Mucosa of gallbladder (tissue), 1 donor: ENCODE results near the gene SNX19. TPM values are rescaled to one million over a fixed set of nuclear protein-coding genes. Genes with fewer than 3 reads are reported as not detected.

Source experiments
- DNase-seq: peaks from one replicate; pipeline ENCODE4 v3.0.0-alpha.2; 2020; ENCODE audit warnings: low spot score
- total RNA-seq: library from RNA; stranded (reverse); gene quantifications from one replicate; pipeline ENCODE4 v1.2.1, GENCODE V29; 2021
- donor health status: DM: no; HTN: no; CAD: no.

SNX19 gene
- total RNA-seq, 1 donor from 2014 or later = 76.6 TPM

DNA sequence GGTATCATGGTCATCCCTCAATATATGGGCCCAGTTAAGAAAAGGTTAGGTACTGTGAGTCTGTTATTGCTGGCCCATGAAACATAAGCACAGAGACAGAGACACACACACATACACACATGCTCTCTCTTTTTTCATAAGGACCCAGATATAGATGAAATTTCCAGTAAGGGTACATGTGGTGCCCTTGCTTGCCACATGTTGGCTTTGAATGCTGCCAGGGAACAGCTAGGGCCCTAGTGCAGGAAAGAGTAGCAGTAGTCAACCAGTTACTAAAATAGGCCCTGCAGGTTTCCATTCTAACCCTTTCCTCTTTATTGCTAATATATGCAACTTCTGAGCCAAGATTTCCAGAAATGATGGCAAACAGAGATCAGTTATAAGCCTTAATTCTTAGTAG is 9.1 kb downstream of the SNX19 start:
- DNase-seq = no peak

DNA sequence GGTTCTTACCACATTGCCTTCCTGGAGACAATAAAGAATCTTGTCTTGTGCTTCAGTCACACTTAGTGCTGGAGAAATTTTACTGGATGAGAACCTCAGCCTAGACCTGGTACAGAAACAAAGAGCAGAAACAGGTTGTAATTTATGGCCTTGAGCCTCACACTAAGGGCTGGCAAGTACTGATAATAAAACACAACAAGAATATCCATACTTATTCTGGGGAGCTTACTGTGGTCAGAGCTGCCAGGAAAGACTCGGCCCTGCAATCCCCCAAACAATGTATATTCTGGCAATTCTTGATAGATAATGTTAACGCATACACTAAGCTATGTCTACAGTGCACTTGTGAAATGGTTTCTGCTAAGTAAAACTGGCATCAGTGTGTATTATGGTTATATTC is 9.7 kb downstream of the SNX19 start:
- DNase-seq = no peak

DNA sequence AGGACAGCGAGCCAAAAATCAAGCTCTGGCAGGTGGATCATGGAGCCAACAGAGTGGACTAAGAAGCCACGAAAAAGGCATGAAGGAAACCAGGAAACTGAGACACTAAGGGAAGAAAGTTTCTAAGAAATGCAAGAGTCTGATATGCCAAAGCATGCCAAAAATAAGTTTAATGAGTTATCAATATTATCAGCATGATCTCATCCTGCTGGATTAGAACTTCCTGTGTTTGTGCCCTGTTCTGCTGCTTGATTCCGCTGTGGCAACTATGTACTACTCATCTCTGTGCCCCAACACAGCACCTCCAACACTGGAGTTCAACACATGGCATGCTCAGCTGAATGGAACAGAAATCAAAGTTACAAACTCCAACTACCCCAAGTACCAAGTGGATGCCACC is 10.8 kb downstream of the SNX19 start:
- DNase-seq = no peak

DNA sequence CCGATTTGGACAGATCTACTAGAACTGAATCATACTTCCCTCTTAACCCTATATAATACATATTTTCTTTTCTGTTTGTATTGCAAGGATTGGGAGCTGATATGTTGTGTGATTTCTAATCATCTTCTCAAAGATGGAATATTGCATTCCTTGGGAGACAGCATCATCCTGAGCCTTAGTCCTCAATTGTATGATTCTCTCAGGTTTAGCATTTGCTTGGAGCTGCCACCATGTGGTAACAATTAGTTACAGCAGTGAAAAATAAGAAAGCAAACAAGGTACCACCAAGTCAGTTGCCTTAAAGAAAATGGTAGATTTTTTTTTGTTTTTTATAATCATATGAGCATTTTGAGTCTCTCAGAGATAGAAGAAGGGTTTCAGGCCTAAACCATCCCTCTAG is 11.9 kb downstream of the SNX19 start:
- DNase-seq = no peak

DNA sequence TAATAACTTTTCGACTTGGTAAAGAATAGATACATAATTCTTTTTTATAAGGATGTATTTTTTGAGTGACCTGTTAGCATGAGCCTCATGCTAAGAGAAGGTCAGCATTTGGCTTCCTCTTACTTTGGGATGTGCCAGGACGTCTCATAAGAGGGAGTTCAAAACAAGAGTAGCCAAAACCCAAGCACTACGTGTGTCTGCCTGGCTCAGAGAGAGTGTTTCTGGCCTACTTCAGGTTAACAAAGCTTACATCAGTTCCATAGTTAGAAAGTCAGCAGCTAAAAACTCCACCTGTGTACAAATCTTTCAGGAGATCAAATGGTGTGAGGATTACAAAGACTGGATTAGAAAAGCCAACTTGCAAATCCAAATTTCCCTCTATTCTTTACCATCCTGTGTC is 13.9 kb downstream of the SNX19 start:
- no peak for DNase-seq

DNA sequence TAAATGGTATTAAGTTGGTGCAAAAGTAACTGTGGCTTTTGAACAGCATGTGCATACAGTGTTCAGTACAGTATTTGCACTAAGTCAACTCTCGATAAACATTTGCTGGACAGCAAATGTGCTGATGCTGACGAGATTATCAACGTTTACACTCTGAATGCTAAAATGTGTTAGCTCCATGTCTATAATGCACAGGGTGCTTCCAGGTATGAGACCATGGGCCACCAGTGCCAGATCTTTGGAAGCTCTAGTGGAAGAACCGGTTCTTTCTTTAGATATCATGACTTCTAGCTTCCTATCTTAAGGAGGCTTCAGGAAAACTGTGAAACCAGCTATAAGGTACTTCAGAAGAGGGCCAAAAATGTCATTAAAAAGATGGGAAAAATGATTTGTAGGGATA is 17.2 kb downstream of the SNX19 start:
- DNase-seq = no peak

DNA sequence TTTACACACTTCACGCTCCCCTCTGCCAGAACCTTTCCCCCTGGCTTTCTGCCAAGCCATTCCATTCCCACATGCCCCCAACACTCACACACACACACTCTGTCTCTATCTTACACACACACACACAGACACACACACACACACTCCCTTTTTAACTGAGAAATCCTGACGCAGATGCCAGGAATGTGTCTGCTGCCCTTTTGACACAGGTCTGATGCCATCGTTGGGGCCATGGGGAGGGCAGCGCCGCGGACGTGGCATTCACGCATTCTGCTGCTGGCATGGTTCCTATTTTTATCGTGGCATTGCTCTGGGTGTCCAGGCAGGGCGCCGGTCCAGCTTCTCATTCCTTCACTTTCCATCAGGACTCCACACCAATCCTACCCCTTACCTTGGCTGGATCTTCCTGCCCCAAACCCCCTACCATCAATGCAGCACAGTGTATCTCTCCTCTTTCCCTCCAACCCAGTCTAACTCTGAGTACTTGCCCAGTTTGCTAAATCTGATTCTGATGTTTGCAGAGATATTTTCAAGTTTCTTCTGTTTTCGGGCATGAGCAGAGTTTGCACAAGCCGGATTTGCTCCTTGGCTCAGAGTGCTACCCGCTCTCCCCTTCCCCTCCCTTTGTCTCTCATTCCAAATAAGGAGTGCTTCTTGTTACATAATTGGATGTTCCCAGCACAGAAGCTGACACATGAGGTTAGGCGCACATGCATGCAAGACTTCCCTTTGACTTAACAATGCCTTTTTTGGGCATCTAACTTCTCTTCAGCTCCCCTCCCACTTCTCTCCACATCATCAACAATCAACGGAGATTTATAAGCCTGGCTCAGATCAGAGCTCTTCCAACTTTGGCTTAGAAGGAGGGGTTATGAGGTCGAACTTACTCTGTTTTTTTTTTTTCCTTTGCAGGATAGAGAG is 18.8 kb downstream of the SNX19 start:
- DNase-seq = peak; percentile 65

DNA sequence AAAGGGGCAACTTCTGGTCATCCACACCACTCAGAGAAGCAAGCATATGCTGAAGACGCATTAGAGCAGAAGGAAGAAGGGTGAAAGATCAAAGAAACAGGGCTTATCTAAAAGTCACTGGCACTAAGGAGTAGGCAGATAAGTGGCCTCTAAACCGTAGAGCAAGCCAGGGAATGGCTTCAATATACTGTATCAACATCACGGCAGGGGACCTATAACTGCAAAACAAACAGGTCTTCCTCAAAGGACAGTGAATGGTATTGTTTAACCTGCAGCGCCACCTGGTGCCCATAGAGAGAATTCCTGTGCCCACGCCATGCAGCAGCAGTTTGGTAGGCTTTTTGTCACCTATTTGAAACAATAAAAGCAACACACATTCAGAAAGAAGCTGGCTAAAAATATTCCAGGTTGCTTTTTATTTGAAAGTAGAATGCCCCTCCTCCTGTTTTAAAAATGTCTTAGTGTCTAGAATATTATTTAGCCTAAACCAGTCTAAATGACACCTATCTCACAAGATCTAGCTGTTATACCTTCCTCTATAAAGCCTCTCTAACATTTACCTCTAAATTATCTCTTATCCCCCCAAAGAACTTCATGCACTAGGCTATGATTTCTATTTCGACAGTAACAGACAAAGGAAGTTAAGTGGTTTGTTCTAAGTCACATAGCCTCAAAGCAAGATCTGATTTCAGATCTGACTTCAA is 21.8 kb downstream of the SNX19 start:
- peak; percentile 71 for DNase-seq

DNA sequence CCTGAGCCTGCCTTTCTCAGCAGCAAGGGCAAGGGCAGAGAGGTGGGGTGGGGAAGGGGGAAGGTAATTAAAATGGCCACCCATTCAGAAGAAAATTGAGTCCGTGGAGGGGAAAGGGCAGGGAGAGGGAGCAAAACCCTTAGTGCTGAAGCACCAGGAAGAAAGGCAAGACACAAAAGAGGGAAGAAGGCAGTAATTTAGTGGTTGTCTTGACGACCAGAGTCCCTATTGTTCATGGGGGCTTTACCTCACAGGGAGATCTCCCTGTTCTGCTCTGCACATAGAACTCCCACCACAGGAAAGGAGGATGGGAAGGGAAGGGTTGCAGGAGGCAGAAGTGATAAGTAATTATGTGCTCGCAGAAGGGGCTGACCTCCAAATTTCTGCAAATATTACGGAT is 23.4 kb downstream of the SNX19 start:
- no peak for DNase-seq

DNA sequence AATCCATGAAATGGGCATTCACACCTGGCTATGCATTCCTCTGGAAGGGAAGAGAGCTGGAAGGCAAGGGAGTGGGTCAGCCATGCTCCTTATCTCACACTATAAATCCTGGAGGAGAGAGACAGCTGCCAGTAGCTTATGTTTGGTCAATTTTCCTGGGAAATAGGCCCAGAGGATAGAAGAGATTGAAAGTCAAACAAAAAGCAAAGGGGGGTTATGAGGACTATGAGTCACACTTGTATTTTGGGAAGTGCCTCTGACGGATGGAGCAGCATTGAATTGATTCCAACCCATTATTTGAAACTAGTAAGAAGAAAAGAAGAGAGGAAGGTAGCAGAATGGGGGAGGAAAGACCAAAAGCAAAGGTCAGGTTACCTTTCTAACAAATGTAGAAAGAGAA is 25.0 kb downstream of the SNX19 start:
- DNase-seq = no peak

DNA sequence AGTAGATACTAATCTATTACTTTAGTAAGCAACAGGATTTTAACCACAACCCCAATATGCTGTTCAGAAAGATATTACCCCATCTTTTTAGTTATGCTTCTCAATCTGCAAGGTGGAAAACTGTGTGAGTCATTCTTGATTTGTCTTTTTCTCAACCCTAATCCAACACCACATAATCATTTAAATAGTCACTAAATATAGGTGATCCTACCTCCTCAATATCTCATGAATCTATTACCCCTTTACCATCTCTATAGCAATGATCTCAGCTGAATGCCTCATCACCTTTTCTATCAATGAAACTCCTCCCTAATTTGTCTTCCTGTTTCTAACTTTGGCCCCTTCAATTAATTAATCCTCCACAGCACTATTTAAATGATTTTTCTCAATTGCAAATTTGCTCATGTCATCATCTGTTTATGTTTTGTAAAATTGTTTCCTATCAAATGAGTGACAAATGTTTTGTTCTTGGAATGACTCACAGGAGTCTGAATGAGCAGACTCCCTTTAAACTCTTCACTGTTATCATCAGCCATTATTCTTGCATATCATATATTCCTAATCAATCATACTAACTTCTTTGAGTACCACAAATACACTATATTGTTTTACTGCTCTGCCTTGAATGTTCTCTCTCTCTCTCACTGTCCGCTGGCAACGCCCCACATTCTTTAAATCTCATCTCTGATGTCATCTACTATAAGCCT is 26.1 kb downstream of the SNX19 start:
- no peak for DNase-seq

DNA sequence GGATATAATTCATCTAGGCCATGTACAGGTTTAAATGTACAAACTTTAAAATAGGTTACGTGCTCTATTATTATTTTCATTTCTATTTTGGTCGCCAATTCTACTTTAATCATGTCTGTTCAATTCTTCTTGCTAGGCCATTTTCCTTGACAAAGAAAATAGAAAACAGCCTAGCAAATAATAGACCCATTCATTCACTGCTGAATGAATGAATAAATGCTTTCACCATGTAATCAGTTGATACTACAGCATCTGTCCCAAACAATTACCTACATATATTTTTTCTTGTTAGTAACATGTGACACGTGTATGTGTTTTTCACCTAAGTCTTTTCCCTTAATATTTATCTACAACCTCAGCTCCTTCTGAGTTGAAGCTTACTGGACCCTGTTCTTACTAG is 27.5 kb downstream of the SNX19 start:
- DNase-seq = no peak

DNA sequence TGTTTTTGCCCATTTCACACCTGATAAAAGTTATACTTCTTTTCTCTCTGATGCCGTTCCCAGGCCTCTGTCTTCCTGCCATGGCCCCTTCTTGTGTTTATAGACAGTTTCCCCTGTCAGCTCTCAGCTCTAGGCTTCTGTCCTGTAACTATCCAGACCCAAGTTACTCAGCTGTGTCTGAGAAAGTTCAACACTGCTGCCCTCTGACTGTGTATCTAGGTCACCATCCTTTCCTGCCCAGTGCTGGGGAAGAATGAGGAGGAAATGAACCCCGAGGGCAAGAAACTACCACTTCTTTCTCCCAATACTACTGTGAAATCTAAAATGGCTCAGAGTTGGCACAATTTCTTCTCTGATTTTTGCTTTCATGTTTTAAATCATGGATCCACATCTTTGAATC is 29.6 kb downstream of the SNX19 start:
- DNase-seq = no peak

DNA sequence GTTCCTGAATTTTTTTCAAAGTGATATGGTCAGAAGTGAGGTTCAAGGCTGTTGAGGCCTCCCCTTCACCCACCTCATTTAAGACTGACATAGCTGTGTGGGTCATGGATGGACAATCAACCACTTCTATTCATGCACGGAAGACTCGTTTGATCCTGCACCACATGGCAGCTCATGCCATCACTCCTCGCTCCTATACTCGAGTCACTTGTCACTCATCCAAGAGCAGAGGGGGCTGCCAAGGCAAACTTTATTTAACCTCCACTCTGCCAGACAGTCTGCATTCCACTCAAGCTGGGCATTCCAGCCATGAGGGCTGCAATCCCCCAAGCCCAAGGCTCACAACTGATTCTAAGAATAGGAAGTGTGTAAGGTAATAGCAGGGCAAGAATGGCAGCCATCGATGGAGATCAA is 34.1 kb downstream of the SNX19 start:
- no peak for DNase-seq

DNA sequence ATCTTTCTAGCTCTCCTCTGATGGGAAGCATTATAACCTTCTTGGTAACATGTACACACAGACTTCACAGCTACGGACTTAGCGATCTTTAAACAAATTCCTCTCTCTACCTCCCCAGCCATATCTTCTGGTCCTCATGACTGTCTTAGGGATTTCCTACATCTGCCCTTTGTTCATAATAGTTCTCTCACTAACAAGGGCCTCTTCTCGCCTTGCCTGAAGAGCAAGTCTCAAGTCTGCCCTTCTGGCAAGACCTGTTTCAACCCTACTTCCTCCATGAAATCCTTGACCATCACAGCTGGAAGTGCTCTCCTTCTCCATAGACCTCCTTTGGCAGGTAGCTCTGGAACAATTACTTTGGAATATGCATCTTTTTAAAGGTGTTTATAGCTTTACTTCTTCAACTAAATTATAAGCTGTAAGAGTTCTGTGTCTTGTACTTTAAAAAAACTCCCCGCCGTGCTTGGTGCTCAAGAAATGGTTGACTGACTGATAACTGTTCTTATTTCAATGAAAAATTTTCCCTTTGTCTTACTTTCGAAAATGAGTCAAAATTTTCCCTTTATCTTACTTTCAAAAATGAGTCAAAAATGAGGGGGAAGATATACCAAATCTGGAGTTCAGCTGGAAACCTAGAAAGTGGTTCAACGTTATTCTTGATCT is 34.7 kb downstream of the SNX19 start:
- DNase-seq = no peak

DNA sequence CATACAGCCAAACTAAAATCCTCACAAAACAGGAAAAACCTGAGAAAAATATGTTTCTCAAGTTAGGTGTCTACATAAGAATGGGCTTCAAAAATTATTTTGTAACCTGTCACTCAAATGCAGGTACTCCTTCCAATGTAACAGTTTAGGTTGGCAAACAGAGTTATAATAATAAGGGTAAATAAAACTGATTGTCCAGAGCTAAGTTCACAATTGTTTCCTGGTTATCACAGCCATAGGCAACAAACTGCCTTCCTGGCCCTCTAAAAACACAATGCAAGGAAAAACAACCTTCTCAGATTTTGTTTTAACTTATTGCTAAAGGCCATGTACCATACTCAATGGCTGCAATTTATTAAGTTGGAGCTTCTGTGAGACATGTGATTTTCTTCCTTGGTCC is 36.4 kb downstream of the SNX19 start:
- no peak for DNase-seq

DNA sequence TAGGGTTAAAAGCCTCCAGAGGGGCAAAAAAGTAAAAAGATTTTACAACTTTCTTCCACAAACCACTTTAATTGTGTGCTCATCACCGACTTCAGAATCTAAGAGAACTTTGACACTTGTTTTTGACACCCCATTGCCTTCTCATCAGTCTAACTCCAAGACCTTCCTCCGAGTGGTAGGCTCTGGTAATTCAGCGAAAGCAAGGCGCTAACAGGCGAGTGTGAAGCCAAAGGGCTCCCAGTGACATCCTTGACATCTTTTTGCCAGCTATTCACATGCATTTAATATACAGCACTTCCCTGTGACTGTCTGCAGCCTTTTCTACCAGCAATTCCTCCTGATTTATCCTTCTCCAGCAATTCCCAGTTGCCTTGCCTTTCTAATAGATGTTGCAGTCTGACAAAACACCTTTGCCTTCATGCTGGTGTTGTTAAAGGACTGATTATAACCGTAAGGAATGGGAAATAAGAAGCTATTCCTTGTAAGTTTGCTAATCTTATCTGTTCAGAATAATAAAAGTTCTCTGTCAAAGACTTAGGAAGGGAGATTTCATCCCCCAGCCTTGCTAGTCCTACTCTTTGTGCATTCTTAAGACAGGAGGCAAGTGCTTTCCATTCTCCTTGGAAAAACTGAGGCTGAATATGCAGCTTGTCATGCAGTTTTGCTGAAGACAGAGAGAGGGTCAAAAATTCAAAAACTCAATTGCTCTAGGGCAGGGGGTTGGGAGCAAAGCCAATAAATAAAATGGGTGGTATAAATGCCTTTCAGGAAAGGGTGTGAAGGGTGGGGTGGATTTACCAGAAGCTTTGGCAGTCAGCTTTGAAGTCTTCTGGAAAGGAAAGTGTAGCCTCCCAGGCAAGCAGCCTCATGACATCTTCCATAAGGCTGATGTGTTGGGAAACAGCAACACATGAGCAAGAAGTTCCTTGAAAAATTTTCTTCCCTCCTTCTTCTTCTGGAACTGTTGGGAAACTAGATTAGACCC is 39.1 kb downstream of the SNX19 start:
- DNase-seq = no peak

DNA sequence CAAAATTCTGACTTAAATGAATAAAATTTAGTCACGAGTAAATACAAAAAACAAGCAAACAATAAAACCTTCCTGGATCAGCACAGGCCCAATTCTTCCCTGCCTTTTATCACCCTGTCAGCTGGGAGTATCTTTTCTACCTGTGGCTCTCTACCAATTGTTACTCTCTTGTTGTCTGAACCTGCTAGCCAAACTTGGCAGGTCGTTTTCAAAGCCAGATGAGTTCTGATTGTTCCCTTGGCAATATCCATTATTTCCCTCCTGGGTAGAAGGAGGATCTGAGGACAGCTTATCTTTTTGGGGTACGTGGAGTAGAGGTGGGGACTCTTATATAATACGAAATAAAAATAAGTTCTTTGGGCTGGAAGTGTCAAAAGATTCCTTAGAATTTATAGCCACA is 40.2 kb downstream of the SNX19 start:
- DNase-seq = no peak

DNA sequence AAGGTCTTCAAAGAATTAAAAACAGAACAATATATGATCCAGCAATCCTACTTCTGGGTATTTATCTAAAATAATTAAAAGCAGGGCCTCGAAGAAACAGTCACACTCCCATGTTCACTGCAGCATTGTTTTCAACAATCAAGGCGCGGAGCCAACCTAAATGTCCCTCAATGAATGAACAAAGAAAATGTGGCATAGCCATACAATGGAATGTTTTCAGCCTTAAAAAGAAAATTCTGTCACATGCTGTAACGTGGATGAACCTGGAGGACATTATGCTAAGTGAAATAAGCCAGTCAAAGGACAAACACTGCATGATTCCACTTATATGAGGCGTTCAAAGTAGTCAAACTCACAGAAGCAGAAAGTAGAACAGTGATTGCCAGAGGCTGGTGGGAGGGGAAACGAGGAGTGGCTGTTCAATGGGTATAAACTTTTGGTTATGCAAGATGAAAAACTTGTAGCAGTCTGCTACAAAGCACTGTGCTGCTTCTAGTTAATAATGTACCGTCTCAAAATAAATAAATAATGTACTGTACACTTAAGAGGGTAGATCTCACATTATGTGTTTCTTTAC is 41.2 kb downstream of the SNX19 start:
- DNase-seq = no peak

DNA sequence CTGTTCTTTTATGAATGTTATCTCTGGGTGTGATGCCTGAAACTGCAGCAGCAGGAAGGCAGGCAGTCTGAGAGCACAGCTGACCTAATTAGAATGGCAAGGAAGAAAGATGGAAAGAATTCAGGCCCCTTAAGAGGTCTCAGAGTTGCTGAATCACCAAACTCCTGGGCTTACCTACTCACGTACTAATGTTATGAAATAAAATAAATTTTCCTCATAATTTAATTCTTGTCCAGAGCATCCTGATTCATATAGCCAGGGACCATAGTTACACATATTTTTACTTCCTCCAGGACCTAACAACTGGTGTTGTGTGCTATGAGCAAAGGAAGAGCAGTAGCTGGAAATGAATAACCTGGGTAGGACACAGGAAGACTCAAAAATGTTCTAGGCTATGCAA is 41.9 kb downstream of the SNX19 start:
- no peak for DNase-seq

DNA sequence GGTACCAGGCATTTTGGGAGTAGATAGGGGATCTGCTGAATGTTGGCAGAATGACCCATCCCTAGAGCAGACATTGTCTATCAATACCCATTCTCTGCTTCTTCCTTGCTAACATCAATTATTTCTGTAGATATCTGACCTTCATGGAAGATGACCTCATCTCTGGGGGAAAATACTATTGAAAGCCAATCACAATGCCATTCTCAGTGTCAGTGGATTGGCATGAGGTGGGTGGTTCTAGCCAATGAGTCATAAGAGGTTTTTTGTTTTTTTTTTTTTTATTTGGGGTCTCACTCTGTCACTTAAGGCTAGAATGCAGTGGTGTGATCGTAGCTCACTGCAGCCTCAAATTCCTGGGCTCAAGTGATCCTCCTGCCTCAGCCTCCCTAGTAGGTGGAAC is 42.5 kb downstream of the SNX19 start:
- DNase-seq = no peak
